CD8-positive, alpha-beta memory T cell (primary cell): Measurements from ENCODE around the gene ADAMTS20. TPM values are rescaled to one million over a fixed set of nuclear protein-coding genes. Genes with fewer than 3 reads are reported as not detected.

ENCODE experiments used
- CTCF ChIA-PET: fragments of 350-600 bp; sonication (Branson Sonifier 250); formaldehyde crosslinking; loops from one replicate; lab custom pipeline; 2021; ENCODE audit warnings: antibody characterized with exemption; lab: Charles Lee
- POLR2A ChIA-PET: fragments of 350-600 bp; sonication (Branson Sonifier 250); formaldehyde crosslinking; loops from one replicate; lab custom pipeline; 2021; ENCODE audit warnings: antibody characterized with exemption; lab: Charles Lee
- DNase-seq, 5 donors: peaks; one replicate each; pipeline versions ENCODE4 v3.0.0 to v3.0.0-alpha.2; 2020 to 2022; ENCODE audit warnings: mixed read lengths in 1 of 5
- H3K27ac ChIP-seq: one replicate; pipeline ENCODE4 v1.7.0; 2013; ENCODE audit warnings: low read depth, mild to moderate bottlenecking, low read length, moderate library complexity
- H3K27me3 ChIP-seq: 2 replicates; pipeline ENCODE4 v1.7.0; 2013; ENCODE audit warnings: low read length, mild to moderate bottlenecking; ENCODE audit not compliant: insufficient read depth, poor library complexity, severe bottlenecking
- H3K36me3 ChIP-seq: 2 replicates; pipeline ENCODE4 v1.7.0; 2013; ENCODE audit warnings: mild to moderate bottlenecking, low read length, moderate library complexity; ENCODE audit not compliant: insufficient read depth
- H3K4me1 ChIP-seq: 2 replicates; pipeline ENCODE4 v1.7.0; 2013; ENCODE audit warnings: mild to moderate bottlenecking, low read length, moderate library complexity; ENCODE audit not compliant: insufficient read depth
- H3K4me3 ChIP-seq: 2 replicates; pipeline ENCODE4 v1.7.0; 2013; ENCODE audit warnings: mild to moderate bottlenecking, low read length
- H3K9me3 ChIP-seq: 2 replicates; pipeline ENCODE4 v1.7.0; 2013; ENCODE audit warnings: mild to moderate bottlenecking, low read length
- H3K27ac Mint-ChIP-seq, 8 donors: one replicate each; pipeline ENCODE4 v1.8.0; 2020 to 2021; ENCODE audit warnings: mixed read lengths in 8 of 8, mild to moderate bottlenecking in 6 of 8, inconsistent platforms in 3 of 8, moderate library complexity in 3 of 8
- H3K27me3 Mint-ChIP-seq, 2 donors: one replicate each; pipeline ENCODE4 v1.8.0; 2020 to 2021; ENCODE audit warnings: mixed read lengths in 2 of 2, mild to moderate bottlenecking in 1 of 2, moderate library complexity in 1 of 2
- H3K36me3 Mint-ChIP-seq, 3 donors: one replicate each; pipeline ENCODE4 v1.8.0; 2020 to 2021; ENCODE audit warnings: mixed read lengths in 3 of 3, inconsistent platforms in 1 of 3, mild to moderate bottlenecking in 1 of 3
- H3K4me1 Mint-ChIP-seq, 3 donors: one replicate each; pipeline ENCODE4 v1.8.0; 2020 to 2021; ENCODE audit warnings: mixed read lengths in 3 of 3, inconsistent platforms in 1 of 3, mild to moderate bottlenecking in 1 of 3
- H3K4me3 Mint-ChIP-seq, 7 donors: one replicate each; pipeline ENCODE4 v1.8.0; 2020 to 2021; ENCODE audit warnings: mixed read lengths in 7 of 7, mild to moderate bottlenecking in 6 of 7, moderate library complexity in 4 of 7, inconsistent platforms in 2 of 7
- H3K9me3 Mint-ChIP-seq, 5 donors: one replicate each; pipeline ENCODE4 v1.8.0; 2020 to 2022; ENCODE audit warnings: mixed read lengths in 5 of 5, mild to moderate bottlenecking in 3 of 5, moderate library complexity in 2 of 5, inconsistent platforms in 1 of 5
- polyA plus RNA-seq: library from polyadenylated mRNA; unstranded; fragments of 300-500 nt; fragmentation: Illumina TruSeq; gene quantifications from one replicate; pipeline ENCODE4 v1.2.3, GENCODE V29; 2021
- total RNA-seq, 2 experiments: library from RNA; stranded (reverse); gene quantifications; one replicate each; pipeline ENCODE4 v1.2.3, GENCODE V29; 2021

The ADAMTS20 gene
- total and polyA plus RNA-seq, 3 experiments from 2014 or later, result not detected

DNA sequence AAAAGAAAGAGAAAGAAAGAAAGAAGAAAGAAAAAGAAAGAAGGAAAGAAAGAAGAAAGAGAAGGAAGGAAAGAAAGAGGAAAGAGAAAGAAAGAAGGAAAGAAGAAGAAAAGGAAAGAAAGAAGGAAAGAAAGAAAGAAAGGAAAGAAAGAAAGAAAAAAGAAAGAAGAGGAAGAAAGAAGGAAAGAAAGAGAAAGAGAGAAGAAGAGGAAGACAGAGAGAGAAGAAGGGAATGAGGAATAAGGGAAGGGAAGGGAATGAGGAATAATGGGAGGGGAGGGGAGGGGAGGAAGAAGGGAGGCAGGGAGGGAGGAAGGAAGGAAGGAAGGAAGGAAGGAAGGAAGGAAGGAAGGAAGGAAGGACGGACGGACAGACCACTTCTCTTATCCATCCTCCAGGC, 246.9 kb downstream of the ADAMTS20 start:
- no peaks in the 10 kb centered on the region for H3K4me1 Mint-ChIP-seq
- no peak for DNase-seq
- H3K4me3 ChIP-seq, result no peak overlapping the region
- no peaks in the 10 kb centered on the region for H3K36me3 Mint-ChIP-seq
- H3K9me3 Mint-ChIP-seq, result peaks cover 0 to 6% (median 5%) of the 10 kb centered on the region in 5 donors
- no peaks in the 10 kb centered on the region for H3K27me3 Mint-ChIP-seq
- CTCF ChIA-PET, result no interaction called here
- no peak overlapping the region for H3K27ac Mint-ChIP-seq
- POLR2A ChIA-PET, result no interaction called here
- H3K9me3 ChIP-seq, result no peaks in the 10 kb centered on the region
- no peaks in the 10 kb centered on the region for H3K27me3 ChIP-seq
- H3K36me3 ChIP-seq, result no peaks in the 10 kb centered on the region
- H3K4me1 ChIP-seq, result no peaks in the 10 kb centered on the region
- H3K27ac ChIP-seq, result no peak overlapping the region
- H3K4me3 Mint-ChIP-seq, result no peak overlapping the region

Other genes starting within 250 kb of the ADAMTS20 start
- gene PUS7L, start 206.6 kb upstream of the ADAMTS20 start, total RNA-seq, result 10 to 100 TPM; 17.8 to 21.4 TPM
- gene PUS7L, start 206.6 kb upstream of the ADAMTS20 start, polyA plus RNA-seq, result 26.3 TPM
- gene IRAK4, start 206.7 kb upstream of the ADAMTS20 start, total RNA-seq, result 10 to 100 TPM; 23.6 to 25.7 TPM
- 27.3 TPM for gene IRAK4, start 206.7 kb upstream of the ADAMTS20 start, polyA plus RNA-seq